ENCODE results near the gene C1QTNF2.

DNA sequence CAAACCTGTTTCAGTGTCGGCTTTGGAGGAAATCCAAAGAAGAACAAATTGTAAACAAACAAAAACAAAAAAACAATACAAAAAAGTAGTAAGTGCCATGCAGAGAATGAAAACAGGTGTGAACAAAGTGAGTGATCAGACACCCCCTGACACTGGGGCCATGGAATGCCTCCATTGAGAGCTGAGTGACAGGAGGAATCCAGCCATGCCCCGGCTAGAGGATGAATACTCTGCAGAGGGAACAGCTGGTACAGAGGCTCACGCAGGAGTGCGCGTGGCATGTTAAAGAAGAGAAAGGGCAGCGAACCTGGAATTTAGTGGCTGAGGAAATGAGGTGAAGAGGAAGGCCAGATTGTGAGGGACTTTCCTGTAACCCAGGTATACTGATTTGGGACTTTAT lies 42.6 kb downstream of the C1QTNF2 start:
- TF ChIP-seq, protein P1, sequence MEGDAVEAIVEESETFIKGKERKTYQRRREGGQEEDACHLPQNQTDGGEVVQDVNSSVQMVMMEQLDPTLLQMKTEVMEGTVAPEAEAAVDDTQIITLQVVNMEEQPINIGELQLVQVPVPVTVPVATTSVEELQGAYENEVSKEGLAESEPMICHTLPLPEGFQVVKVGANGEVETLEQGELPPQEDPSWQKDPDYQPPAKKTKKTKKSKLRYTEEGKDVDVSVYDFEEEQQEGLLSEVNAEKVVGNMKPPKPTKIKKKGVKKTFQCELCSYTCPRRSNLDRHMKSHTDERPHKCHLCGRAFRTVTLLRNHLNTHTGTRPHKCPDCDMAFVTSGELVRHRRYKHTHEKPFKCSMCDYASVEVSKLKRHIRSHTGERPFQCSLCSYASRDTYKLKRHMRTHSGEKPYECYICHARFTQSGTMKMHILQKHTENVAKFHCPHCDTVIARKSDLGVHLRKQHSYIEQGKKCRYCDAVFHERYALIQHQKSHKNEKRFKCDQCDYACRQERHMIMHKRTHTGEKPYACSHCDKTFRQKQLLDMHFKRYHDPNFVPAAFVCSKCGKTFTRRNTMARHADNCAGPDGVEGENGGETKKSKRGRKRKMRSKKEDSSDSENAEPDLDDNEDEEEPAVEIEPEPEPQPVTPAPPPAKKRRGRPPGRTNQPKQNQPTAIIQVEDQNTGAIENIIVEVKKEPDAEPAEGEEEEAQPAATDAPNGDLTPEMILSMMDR (IDR thresholded peaks at IDR 0.05): no peak
- no peak for TF ChIP-seq POLR2A (IDR thresholded peaks at IDR 0.05)

Measured in thyroid gland (tissue), 4 donors.